Vagina (tissue), 2 donors: ENCODE measurements around the gene MT1G.

ENCODE experiments used
- CTCF ChIP-seq, 3 experiments: fragments of 450-650 bp in 2 of 3; fragments of 200-600 bp in 1 of 3; sonication (generic) in 1 of 3; IDR thresholded peaks; one replicate each; pipeline ENCODE4 v1.5.1; 2017 to 2019; ENCODE audit warnings: antibody characterized with exemption in 3 of 3, mild to moderate bottlenecking in 2 of 3, moderate library complexity in 2 of 3
- POLR2AphosphoS5 ChIP-seq, 2 donors: sonication (generic); formaldehyde crosslinking; IDR thresholded peaks; one replicate each; pipeline ENCODE4 v1.9.0; 2017; ENCODE audit warnings: antibody characterized with exemption in 2 of 2, mild to moderate bottlenecking in 2 of 2, low read depth in 1 of 2; ENCODE audit not compliant: insufficient read depth in 1 of 2

- TF ChIP-seq POLR2AphosphoS5 (IDR thresholded peaks at IDR 0.05; ENCODE audit: insufficient read depth in 1 of 2, low read depth in 1 of 2) (no peak), CTCF (IDR thresholded peaks at IDR 0.05) (no peak)
These were observed 41.2 kb downstream of the MT1G start for GRCh38 chr16:56626685-56627084.
